Endothelial cell of umbilical vein (primary cell): ENCODE data around the gene TUSC7. TPM values are rescaled to one million over a fixed set of nuclear protein-coding genes. Genes with fewer than 3 reads are reported as not detected.

Experiments used
- BruUV-seq: library from RNA; stranded (reverse); fragments of 400-500 nt; replicated peaks from 2 replicates; lab custom pipeline; 2021; lab: Mats Ljungman, UMichigan
- CTCF ChIA-PET: fragments of 300-600, 350-600 bp; sonication (Branson Sonifier 250); formaldehyde crosslinking; loops from one replicate; lab custom pipeline; 2021; ENCODE audit warnings: antibody characterized with exemption, inconsistent platforms; lab: Charles Lee
- POLR2A ChIA-PET: fragments of 300-600, 350-600 bp; sonication (Branson Sonifier 250); formaldehyde crosslinking; loops from one replicate; lab custom pipeline; 2021; ENCODE audit warnings: antibody characterized with exemption, inconsistent platforms; lab: Charles Lee
- DNase-seq: peaks from one replicate; pipeline ENCODE4 v3.0.0-alpha.2; 2011; ENCODE audit warnings: low read depth, low spot score
- FAIRE-seq: peaks from 2 replicates; lab custom pipeline; 2011; peaks lifted over from hg19 to GRCh38; lab: Jason Lieb, UNC
- H2AFZ ChIP-seq: 2 replicates; pipeline ENCODE4 v1.6.0; 2012; ENCODE audit warnings: low read depth, low read length, control low read depth, inconsistent platforms
- H3K27ac ChIP-seq: 2 replicates; pipeline ENCODE4 v1.5.1; 2011; ENCODE audit warnings: low read depth, mild to moderate bottlenecking, control low read depth, low read length, moderate library complexity; ENCODE audit not compliant: insufficient read depth
- H3K27me3 ChIP-seq, 2 experiments: 2 replicates each; pipeline versions ENCODE4 v1.6.0 to v1.6.1; 2011; ENCODE audit warnings: low read length in 2 of 2, mixed read lengths in 1 of 2; ENCODE audit not compliant: control insufficient read depth in 2 of 2, insufficient read depth in 2 of 2
- H3K36me3 ChIP-seq, 2 experiments: 2 replicates in 1 of 2; 3 replicates in 1 of 2; pipeline ENCODE4 v1.5.1; 2011; ENCODE audit warnings: low read length in 2 of 2, mild to moderate bottlenecking in 1 of 2, moderate library complexity in 1 of 2; ENCODE audit not compliant: control insufficient read depth in 2 of 2, insufficient read depth in 2 of 2; ENCODE audit errors: extremely low read depth in 1 of 2
- H3K4me1 ChIP-seq: 3 replicates; pipeline ENCODE4 v1.5.1; 2011; ENCODE audit warnings: mild to moderate bottlenecking, low read length; ENCODE audit not compliant: control insufficient read depth, insufficient read depth; ENCODE audit errors: extremely low read depth
- H3K4me2 ChIP-seq: 2 replicates; pipeline ENCODE4 v1.6.1; 2011; ENCODE audit warnings: low read length, control low read depth, mixed read lengths; ENCODE audit not compliant: insufficient read depth
- H3K4me3 ChIP-seq, 3 experiments: fragments of 200-600 bp in 1 of 3; sonication (generic), shearing (Covaris generic) in 1 of 3; replicated peaks in 1 of 3; 2 replicates each; pipeline ENCODE4 v1.5.1; 2011 to 2016; ENCODE audit warnings: control low read depth in 3 of 3, low read length in 3 of 3, mild to moderate bottlenecking in 2 of 3, inconsistent platforms in 1 of 3, low read depth in 1 of 3, moderate library complexity in 1 of 3; ENCODE audit not compliant: insufficient read depth in 1 of 3
- H3K79me2 ChIP-seq: 2 replicates; pipeline ENCODE4 v1.6.0; 2012; ENCODE audit warnings: low read length, inconsistent platforms; ENCODE audit not compliant: control insufficient read depth, insufficient read depth
- H3K9ac ChIP-seq: replicated peaks from 2 replicates; pipeline ENCODE3; 2011; ENCODE audit warnings: low read length, control low read depth; ENCODE audit not compliant: insufficient read depth; ENCODE audit errors: extremely low read depth
- H3K9me1 ChIP-seq: replicated peaks from 3 replicates; pipeline ENCODE4 v1.6.0; 2011; ENCODE audit warnings: mild to moderate bottlenecking, low read length; ENCODE audit not compliant: control insufficient read depth, insufficient read depth; ENCODE audit errors: extremely low read depth
- H3K9me3 ChIP-seq: replicated peaks from 2 replicates; pipeline ENCODE4 v1.5.1; 2012; ENCODE audit warnings: low read length, inconsistent platforms; ENCODE audit not compliant: control insufficient read depth, insufficient read depth
- H4K20me1 ChIP-seq: replicated peaks from 2 replicates; pipeline ENCODE3; 2011; ENCODE audit warnings: mild to moderate bottlenecking, low read length; ENCODE audit not compliant: control insufficient read depth, insufficient read depth; ENCODE audit errors: extremely low read depth
- CTCF ChIP-seq, 2 donors: IDR thresholded peaks; 1 replicate in 1 of 2; 2 replicates in 1 of 2; pipeline ENCODE4 v1.5.1; 2011; ENCODE audit warnings: low read length in 2 of 2, mild to moderate bottlenecking in 2 of 2, moderate library complexity in 2 of 2, control low read depth in 1 of 2, inconsistent platforms in 1 of 2, low read depth in 1 of 2; ENCODE audit not compliant: insufficient read depth in 1 of 2; ENCODE audit errors: extremely low read depth in 1 of 2
- EZH2 ChIP-seq: IDR thresholded peaks from 2 replicates; pipeline ENCODE4 v1.6.1; 2012; ENCODE audit warnings: borderline replicate concordance, low read depth, mild to moderate bottlenecking, moderate library complexity, low read length, inconsistent platforms; ENCODE audit not compliant: severe bottlenecking
- FOS ChIP-seq: IDR thresholded peaks from 2 replicates; pipeline ENCODE4 v1.6.1; 2011; ENCODE audit warnings: mild to moderate bottlenecking, low read length, moderate library complexity, borderline replicate concordance; ENCODE audit not compliant: insufficient read depth
- GATA2 ChIP-seq: IDR thresholded peaks from 2 replicates; pipeline ENCODE4 v1.7.0; 2011; ENCODE audit warnings: low read depth, mild to moderate bottlenecking, moderate library complexity, mixed read lengths, low read length; ENCODE audit not compliant: insufficient read length, insufficient read depth
- JUN ChIP-seq: IDR thresholded peaks from 2 replicates; pipeline ENCODE4 v1.6.1; 2011; ENCODE audit warnings: borderline replicate concordance, low read depth; ENCODE audit not compliant: insufficient read length, insufficient read depth
- MYC ChIP-seq: IDR thresholded peaks from one replicate; pipeline ENCODE4 v1.6.1; 2011; ENCODE audit warnings: mild to moderate bottlenecking, low read depth, low read length
- POLR2A ChIP-seq: IDR thresholded peaks from 2 replicates; pipeline ENCODE4 v1.6.1; 2012; ENCODE audit warnings: low read depth, mild to moderate bottlenecking, control low read depth, low read length
- POLR2AphosphoS5 ChIP-seq: IDR thresholded peaks from 2 replicates; pipeline ENCODE4 v1.6.1; 2012; ENCODE audit warnings: low read depth, mild to moderate bottlenecking, control low read depth, low read length, moderate library complexity; ENCODE audit not compliant: insufficient read depth
- dilution Hi-C: fragments of 300-500 bp; cut with MboI; formaldehyde crosslinking; loops from one replicate; pipeline ENCODE4 v1.15.0; 2019; ENCODE audit warnings: low sequenced_read_pairs; ENCODE audit not compliant: extremely low pct_ligation_motif_present
- intact Hi-C: fragments of 100-400 bp; cut with micrococcal nuclease; formaldehyde crosslinking; loops from one replicate; pipeline ENCODE4 v1.10.0; 2022
- polyA plus RNA-seq, 4 experiments: library from polyadenylated mRNA; depleted of rRNA in 3 of 4; stranded (reverse) in 3 of 4; unstranded in 1 of 4; fragments of >200 nt; gene quantifications; 2 replicates each; pipeline versions ENCODE4 v1.2.1 to v1.2.3, GENCODE V29; 2011 to 2012; ENCODE audit warnings: missing spikeins in 1 of 4
- total RNA-seq: library from RNA; stranded (reverse); gene quantifications from 2 replicates; pipeline ENCODE4 v1.2.3, GENCODE V29; 2021
- TF ChIP-seq, protein P1 (sequence below): IDR thresholded peaks from 2 replicates; pipeline ENCODE4 v1.6.1; 2011; ENCODE audit not compliant: insufficient read depth, insufficient read length

TUSC7 gene
- total and polyA plus RNA-seq, 2 donors (not counting 3 experiments of a cell fraction or from before 2014, with no cell fraction given), result not detected

- CTCF ChIA-PET, result no interaction called here
- FAIRE-seq (no peak), DNase-seq (no peak)
- Histone ChIP-seq H4K20me1 (no peaks in the 10 kb centered on the region), H3K9ac (no peak overlapping the region), H3K4me1 (no peaks in the 10 kb centered on the region), H3K9me1 (no peaks in the 10 kb centered on the region), H2AFZ (no peak overlapping the region), H3K4me3 (no peak overlapping the region), H3K36me3 (no peaks in the 10 kb centered on the region), H3K79me2 (no peaks in the 10 kb centered on the region), H3K27me3 (no peaks in the 10 kb centered on the region), H3K27ac (no peak overlapping the region), H3K4me2 (no peak overlapping the region), H3K9me3 (no peaks in the 10 kb centered on the region)
- no peak for TF ChIP-seq EZH2
- TF ChIP-seq CTCF (IDR thresholded peaks at IDR 0.05; ENCODE audit: extremely low read depth in 1 of 2, insufficient read depth in 1 of 2, low read depth in 1 of 2, low read length in 2 of 2), result no peak
- no peak for TF ChIP-seq POLR2AphosphoS5
- TF ChIP-seq, protein P1, sequence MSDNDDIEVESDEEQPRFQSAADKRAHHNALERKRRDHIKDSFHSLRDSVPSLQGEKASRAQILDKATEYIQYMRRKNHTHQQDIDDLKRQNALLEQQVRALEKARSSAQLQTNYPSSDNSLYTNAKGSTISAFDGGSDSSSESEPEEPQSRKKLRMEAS, result no peak
- no peak for TF ChIP-seq FOS
- no peak for TF ChIP-seq GATA2
- no peak for TF ChIP-seq POLR2A
- no peak for TF ChIP-seq JUN
- no peak for TF ChIP-seq MYC
- POLR2A ChIA-PET, result no interaction called here
- no TSS peak for BruUV-seq
- dilution Hi-C loops, result no loop called here
- intact Hi-C loops, result no loop called here
These were observed 39.8 kb downstream of the TUSC7 start for GRCh38 chr3:116749388-116749787.
